Mucosa of stomach (tissue), 1 donor: Measurements from ENCODE around the gene TOMM20.
"Not testable (repeated sequence)": the region's sequence is repeated elsewhere in the genome, so short reads cannot be mapped to it uniquely, and the experiment has no call there.

Source experiments
- H3K27me3 ChIP-seq: one replicate; pipeline ENCODE4 v1.7.0; 2013; ENCODE audit warnings: mild to moderate bottlenecking, low read length; ENCODE audit not compliant: control insufficient read depth, insufficient read depth
- H3K36me3 ChIP-seq: one replicate; pipeline ENCODE4 v1.7.0; 2013; ENCODE audit warnings: low read length; ENCODE audit not compliant: control insufficient read depth, insufficient read depth
- H3K4me1 ChIP-seq: one replicate; pipeline ENCODE4 v1.7.0; 2013; ENCODE audit warnings: mild to moderate bottlenecking, low read length; ENCODE audit not compliant: control insufficient read depth, insufficient read depth
- H3K4me3 ChIP-seq: one replicate; pipeline ENCODE4 v1.7.0; 2013; ENCODE audit warnings: low read length
- H3K9ac ChIP-seq: one replicate; pipeline ENCODE4 v1.7.0; 2013; ENCODE audit warnings: mild to moderate bottlenecking, low read length, moderate library complexity
- H3K9me3 ChIP-seq: one replicate; pipeline ENCODE4 v1.7.0; 2013; ENCODE audit warnings: mild to moderate bottlenecking, low read length, moderate library complexity; ENCODE audit not compliant: control insufficient read depth
- donor health status: Pancreatic carcinoma.

Gene TOMM20

DNA sequence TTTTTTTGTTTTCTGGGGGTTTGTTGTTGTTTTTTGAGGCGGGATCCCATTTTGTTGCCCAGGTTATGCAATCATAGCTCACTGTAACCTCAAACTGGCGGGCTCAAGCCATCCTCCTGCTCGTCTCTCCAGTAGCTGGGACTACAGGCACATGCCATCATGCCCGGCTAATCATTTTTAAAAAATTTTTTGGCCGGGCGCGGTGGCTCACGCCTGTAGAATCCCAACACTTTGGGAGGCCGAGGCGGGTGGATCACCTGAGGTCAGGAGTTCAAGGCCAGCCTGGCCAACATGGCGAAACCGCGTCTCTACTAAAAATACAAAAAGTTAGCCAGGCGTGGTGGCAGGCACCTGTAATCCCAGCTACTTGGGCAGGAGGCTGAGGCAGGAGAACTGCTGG, 31.1 kb downstream of the TOMM20 start:
- peaks cover 11% of the 10 kb centered on the region for H3K4me1 ChIP-seq
- H3K27me3 ChIP-seq, H3K36me3 ChIP-seq, H3K9ac ChIP-seq, H3K9me3 ChIP-seq, H3K4me3 ChIP-seq: not testable (repeated sequence)

DNA sequence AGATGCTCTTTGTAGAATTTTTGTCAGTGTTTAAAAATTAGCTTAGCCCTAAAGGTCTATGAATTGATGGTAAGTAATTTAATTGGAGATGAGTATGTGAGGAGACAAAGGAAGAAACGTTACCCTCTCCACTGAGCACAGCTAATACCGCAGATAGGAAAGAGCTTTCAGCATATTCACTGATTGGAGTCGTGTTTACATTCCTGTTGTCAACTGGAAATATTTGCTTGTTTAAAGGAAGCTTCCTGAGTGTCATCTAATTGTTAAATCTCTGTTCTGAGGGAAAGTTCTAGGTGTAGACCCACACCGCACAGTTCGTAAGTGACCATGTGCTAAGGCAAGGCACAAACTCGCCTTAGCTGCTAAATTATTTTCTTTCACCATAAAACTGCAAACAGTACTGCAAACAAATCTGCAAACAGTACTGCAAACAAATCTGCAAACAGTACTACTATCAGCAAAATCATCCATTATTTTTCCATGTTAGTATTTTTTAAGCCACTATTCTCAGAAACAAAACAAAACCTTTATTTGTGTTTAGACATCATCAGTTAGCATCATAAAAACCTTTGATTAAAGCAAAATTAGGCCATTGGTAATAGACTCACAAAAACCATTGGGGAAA, 32.6 kb downstream of the TOMM20 start:
- no peaks in the 10 kb centered on the region for H3K9me3 ChIP-seq
- no peak overlapping the region for H3K9ac ChIP-seq
- peaks cover 11% of the 10 kb centered on the region for H3K4me1 ChIP-seq
- no peaks in the 10 kb centered on the region for H3K27me3 ChIP-seq
- no peaks in the 10 kb centered on the region for H3K36me3 ChIP-seq
- H3K4me3 ChIP-seq, result no peak overlapping the region

DNA sequence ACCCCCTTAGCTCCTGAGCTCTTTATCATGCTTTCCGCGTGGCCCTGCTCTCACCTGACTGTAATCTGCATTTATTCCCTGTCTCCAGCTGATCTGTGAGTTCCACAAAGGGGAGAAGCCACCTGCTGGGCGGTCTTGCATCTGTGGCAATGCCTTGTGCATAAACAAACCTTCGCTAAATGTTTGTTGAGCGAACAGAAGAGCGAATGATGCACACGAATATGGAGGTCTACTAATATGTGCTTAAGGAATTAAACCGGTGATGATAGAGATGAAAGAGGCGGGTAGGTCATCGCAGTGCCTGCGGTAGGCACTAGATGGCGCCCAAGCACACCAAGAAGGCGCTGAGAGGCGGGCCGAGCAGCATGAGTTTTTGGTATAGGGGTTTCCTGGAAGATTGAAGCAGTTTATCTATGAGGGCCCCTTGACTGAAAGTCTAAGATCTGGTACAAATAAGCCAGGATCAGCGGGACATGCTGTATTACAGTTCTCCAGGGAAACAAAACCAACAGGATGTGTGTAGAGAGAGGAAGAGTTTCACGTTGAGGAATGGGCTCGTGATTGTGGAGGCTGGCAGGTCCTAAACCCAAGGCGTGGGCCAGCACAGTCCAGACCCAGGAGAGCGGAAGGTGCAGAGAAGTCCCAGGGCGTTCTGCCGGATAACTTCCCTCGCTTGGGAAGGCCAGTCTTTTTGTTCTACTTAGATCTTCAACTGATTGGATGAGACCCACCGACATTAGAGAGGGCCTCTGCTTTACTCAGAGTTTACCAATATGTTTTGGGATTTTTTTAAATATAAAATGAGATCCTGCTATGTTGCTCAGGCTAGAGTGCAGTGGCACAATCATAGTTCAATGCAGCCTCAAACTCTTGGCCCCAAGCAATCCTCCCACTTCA, 34.7 kb downstream of the TOMM20 start:
- Histone ChIP-seq H3K36me3 (no peaks in the 10 kb centered on the region), H3K9me3 (no peaks in the 10 kb centered on the region), H3K27me3 (no peaks in the 10 kb centered on the region), H3K4me3 (no peak overlapping the region), H3K4me1 (peaks cover 11% of the 10 kb centered on the region), H3K9ac (peak overlapping the region; percentile 19)

DNA sequence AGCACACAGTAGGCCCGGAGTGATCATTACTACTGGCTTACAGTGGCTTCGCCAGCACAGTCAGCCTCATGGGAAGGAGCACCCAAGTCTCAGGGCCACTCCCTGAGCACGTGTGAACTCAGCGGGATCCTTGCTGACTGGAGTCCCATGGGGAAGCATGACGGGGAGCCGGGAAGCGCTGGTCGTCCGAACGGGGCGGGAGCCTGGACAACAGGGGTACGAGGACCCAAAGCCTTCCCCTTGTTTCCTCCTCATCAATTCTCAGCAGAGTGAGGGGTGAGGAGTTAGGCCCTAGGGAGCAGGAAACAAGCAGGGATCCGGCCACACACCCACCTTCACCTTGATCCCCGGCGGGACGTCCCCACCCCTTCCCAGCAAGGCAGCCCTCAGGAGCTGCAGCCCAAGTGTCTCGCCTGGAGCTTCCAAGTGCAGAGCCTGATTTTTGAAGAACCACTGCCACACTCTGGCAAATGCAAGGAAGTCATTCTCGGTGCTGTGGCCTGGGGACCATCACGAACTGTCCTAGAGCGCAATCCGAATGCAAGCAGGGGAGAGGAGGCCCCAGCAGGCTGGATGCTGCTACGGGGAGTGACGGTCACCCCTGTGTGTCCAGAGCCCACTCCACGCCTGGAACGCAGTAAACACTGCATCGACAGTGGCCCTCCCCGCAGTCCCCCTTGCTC, 35.5 kb downstream of the TOMM20 start:
- peaks cover 11% of the 10 kb centered on the region for H3K4me1 ChIP-seq
- no peaks in the 10 kb centered on the region for H3K36me3 ChIP-seq
- H3K9me3 ChIP-seq, result no peaks in the 10 kb centered on the region
- H3K9ac ChIP-seq, result peak overlapping the region; percentile 19
- no peak overlapping the region for H3K4me3 ChIP-seq
- H3K27me3 ChIP-seq, result no peaks in the 10 kb centered on the region

DNA sequence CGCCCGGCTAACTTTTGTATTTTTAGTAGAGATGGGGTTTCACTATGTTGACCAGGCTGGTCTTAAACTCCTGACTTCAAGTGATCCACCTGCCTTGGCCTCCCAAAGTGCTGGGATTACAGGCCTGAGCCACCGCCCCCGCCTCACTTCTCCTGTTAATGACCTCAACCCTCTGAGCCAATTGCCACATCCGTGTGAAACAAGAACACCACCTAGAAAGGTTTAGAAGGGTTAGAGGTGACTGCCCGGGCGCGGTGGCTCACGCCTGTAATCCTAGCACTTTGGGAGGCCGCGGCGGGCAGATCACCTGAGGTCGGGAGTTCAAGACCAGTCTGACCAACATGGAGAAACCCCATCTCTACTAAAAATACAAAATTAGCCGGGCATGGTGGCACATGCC, 36.2 kb downstream of the TOMM20 start:
- not testable (repeated sequence) for H3K36me3 ChIP-seq, H3K27me3 ChIP-seq, H3K9ac ChIP-seq, H3K4me3 ChIP-seq, H3K9me3 ChIP-seq
- H3K4me1 ChIP-seq, result peaks cover 11% of the 10 kb centered on the region

DNA sequence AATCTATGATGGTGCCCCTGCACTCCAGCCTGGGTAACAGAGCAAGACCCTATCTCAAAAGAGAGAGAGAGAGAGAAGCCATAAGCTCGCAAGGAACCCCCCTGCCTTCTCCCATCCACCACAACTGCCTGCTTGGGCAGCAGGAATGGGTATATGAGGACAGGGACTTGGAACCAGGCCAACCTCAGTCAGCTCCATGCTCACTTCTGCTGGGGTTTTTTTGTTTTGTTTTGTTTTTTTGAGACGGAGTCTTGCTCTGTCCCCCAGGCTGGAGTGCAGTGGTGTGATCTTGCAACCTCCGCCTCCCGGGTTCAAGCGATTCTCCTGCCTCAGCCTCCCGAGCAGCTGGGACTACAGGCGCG, 36.6 kb downstream of the TOMM20 start:
- not testable (repeated sequence) for H3K9me3 ChIP-seq, H3K27me3 ChIP-seq, H3K4me3 ChIP-seq, H3K36me3 ChIP-seq, H3K9ac ChIP-seq
- peaks cover 11% of the 10 kb centered on the region for H3K4me1 ChIP-seq

DNA sequence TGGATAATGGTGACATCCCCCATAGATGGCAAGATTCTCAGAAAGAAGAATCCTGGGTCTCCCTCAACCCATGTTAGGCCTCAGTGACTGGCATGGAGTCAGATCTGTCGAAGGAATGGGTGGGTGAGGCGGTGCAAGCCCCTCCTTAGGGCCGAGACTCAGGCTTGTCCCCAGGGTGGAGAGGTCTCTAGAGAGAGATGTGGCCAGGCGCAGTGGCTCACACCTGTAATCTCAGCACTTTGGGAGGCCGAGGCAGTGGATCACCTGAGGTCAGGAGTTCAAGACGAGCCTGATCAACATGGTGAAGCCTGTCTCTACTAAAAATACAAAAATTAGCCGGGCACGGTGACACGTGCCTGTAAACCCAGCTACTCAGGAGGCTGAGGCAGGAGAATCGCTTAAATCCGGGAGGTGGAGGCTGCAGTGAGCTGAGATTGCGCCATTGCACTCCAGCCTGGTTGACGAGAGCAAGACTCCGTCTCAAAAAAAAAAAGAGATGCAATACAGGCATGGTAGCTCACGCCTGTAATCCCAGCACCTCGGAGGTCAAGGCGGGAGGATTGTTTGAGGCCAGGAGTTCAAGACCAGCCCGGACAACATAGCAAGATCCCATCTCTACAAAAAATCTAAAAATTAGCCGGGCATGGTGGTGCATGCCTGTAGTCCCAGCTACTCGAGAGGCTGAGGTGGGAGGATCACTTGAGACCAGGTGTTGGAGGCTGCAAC, 37.2 kb downstream of the TOMM20 start:
- H3K4me3 ChIP-seq, H3K36me3 ChIP-seq, H3K9me3 ChIP-seq, H3K9ac ChIP-seq, H3K27me3 ChIP-seq: not testable (repeated sequence)
- H3K4me1 ChIP-seq, result peaks cover 11% of the 10 kb centered on the region

DNA sequence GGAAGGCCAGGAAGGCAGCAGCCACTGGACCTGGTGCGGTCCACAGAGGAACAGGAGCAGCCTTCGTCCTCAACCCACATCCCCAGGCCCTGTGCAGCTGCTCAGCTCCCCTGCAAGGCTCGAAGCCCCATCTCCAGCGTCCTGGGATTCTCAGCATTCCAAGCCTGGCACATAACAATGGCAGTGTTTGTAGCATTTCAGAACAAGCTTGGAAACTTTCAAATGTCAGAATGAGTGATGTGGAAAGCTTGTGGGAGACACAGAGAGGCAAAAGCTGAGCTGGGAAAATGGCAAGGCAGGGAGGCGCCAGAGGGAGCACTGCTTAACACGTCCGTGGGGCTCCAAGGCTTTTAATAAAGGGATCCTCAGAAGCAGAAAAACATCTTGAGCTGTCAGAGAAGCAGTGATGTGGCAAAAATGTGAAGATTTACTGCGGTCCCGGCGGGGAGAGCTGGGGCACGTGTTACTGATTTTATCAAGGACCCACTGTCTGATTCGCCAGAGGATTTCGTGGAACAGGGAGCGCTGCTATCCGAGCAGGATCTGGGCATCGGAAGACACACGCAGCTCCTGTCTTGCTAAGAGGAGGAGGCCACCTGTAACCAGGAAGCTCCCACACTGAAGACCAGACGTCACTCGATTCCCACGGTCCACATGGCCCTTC, 38.1 kb downstream of the TOMM20 start:
- H3K4me3 ChIP-seq, result no peak overlapping the region

DNA sequence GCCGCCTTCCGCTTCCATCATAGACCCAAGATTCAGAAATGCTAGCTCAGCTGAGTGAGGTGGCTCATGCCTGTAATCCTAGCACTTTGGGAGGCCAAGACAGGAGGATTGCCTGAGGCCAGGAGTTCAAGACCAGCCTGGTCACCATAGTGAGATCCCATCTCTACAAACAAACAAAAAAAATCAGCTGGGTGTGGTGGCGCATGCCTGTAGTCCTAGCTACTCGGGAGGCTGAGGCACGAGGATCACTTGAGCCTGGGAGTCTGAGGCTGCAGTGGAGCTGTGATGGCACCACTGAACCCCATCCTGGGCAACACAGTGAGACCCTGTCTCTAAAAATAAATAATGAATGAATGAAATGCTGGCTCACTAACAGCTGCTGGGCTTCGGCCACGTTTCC, 39.7 kb downstream of the TOMM20 start:
- no peak overlapping the region for H3K9ac ChIP-seq
- H3K4me3 ChIP-seq, result no peak overlapping the region
- no peaks in the 10 kb centered on the region for H3K9me3 ChIP-seq
- H3K36me3 ChIP-seq, result no peaks in the 10 kb centered on the region
- peaks cover 14% of the 10 kb centered on the region for H3K4me1 ChIP-seq
- no peaks in the 10 kb centered on the region for H3K27me3 ChIP-seq

More for the DNA sequence above, 38.1 kb downstream of the TOMM20 start:
- Histone ChIP-seq H3K9ac (no peak overlapping the region), H3K27me3 (no peaks in the 10 kb centered on the region), H3K36me3 (no peaks in the 10 kb centered on the region), H3K9me3 (no peaks in the 10 kb centered on the region), H3K4me1 (peaks cover 11% of the 10 kb centered on the region)

DNA sequence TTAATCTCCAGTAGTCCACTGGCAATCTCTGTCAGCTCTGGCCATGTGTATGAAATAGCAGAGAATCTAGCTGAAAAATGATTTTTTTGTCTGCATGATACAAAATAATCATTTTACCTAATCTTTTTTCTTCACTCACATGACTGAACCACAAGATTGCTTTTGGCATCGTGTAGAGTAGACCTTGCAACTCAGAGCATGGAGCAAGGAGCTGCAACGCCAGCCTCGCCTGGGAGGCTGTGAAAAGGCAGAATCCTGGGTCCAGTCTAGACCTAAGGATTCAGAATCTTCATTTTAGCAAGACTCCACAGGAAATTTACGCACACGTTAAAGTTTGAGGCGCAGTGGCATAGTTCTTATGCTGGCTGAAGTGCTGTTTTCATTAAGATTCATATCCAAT, 40.2 kb downstream of the TOMM20 start:
- H3K4me1 ChIP-seq, result peaks cover 14% of the 10 kb centered on the region
- no peak overlapping the region for H3K9ac ChIP-seq
- no peaks in the 10 kb centered on the region for H3K9me3 ChIP-seq
- no peaks in the 10 kb centered on the region for H3K36me3 ChIP-seq
- H3K4me3 ChIP-seq, result no peak overlapping the region
- no peaks in the 10 kb centered on the region for H3K27me3 ChIP-seq

DNA sequence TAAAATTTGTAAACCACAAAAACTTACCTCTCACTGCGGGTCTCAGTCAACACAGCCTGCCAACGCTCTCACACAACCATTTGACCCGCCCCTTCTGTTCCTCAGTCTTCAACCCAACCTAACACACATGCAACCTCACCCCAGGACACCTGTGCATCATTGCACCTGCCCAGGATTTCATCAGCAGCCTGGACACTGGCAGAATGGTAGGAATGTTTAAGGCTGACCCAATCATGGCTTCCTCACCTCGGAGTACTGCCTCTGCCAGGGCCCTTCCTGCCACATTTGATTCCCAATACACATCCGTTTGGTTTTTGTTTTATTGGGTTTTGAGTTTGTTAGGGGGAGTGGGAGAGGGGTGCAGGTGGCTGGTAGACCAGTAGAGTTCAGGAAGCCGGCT, 40.7 kb downstream of the TOMM20 start:
- no peaks in the 10 kb centered on the region for H3K36me3 ChIP-seq
- H3K4me1 ChIP-seq, result peaks cover 14% of the 10 kb centered on the region

More for the DNA sequence above, 40.7 kb downstream of the TOMM20 start:
- Histone ChIP-seq H3K9ac (no peak overlapping the region), H3K9me3 (no peaks in the 10 kb centered on the region), H3K4me3 (no peak overlapping the region), H3K27me3 (no peaks in the 10 kb centered on the region)
